Measurements from ENCODE around the gene G6PC3.
A peak's percentile ranks its signal among the peaks of the same experiment; 100 is the strongest.
"Not testable (repeated sequence)": the region's sequence is repeated elsewhere in the genome, so short reads cannot be mapped to it uniquely, and the experiment has no call there.

G6PC3 gene

GRCh38 chr17:44110011-44110686, 39.6 kb downstream of the G6PC3 start:
- DNase-seq: no peak

GRCh38 chr17:44110823-44111633, 40.5 kb downstream of the G6PC3 start:
- DNase-seq: peak; percentile 91

GRCh38 chr17:44111777-44112176, 41.2 kb downstream of the G6PC3 start:
- no peak for DNase-seq

GRCh38 chr17:44112284-44113280, 42.0 kb downstream of the G6PC3 start:
- no peak for DNase-seq

GRCh38 chr17:44113382-44113781, 42.8 kb downstream of the G6PC3 start:
- no peak for DNase-seq

- DNase-seq: no peak
Measured at GRCh38 chr17:44113868-44114840, 43.6 kb downstream of the G6PC3 start.

GRCh38 chr17:44115585-44116415, 45.3 kb downstream of the G6PC3 start:
- DNase-seq: peak; percentile 55

GRCh38 chr17:44117351-44117750, 46.8 kb downstream of the G6PC3 start:
- DNase-seq: no peak

GRCh38 chr17:44118427-44119050, 48.0 kb downstream of the G6PC3 start:
- no peak for DNase-seq

- no peak for DNase-seq
Measured at GRCh38 chr17:44119062-44119461, 48.5 kb downstream of the G6PC3 start.

- DNase-seq: no peak
Measured at GRCh38 chr17:44119798-44120197, 49.3 kb downstream of the G6PC3 start.

- DNase-seq: not testable (repeated sequence)
Measured at GRCh38 chr17:44120281-44120680, 49.7 kb downstream of the G6PC3 start.

- DNase-seq: no peak
Measured at GRCh38 chr17:44120851-44121605, 50.5 kb downstream of the G6PC3 start.

GRCh38 chr17:44121997-44122815, 51.7 kb downstream of the G6PC3 start:
- no peak for DNase-seq

GRCh38 chr17:44122816-44123355, 52.4 kb downstream of the G6PC3 start:
- DNase-seq: no peak

- DNase-seq: peak; percentile 94
Measured at GRCh38 chr17:44123356-44124117, 53.0 kb downstream of the G6PC3 start, which contains the start of gene HDAC5. HDAC5 (minus strand) TSS chr17:44123641; CDS start chr17:44117515, 6,126 bp downstream.

GRCh38 chr17:44124118-44124438, 53.5 kb downstream of the G6PC3 start:
- no peak for DNase-seq
